Measurements from ENCODE around the gene DIP2C.

DNA sequence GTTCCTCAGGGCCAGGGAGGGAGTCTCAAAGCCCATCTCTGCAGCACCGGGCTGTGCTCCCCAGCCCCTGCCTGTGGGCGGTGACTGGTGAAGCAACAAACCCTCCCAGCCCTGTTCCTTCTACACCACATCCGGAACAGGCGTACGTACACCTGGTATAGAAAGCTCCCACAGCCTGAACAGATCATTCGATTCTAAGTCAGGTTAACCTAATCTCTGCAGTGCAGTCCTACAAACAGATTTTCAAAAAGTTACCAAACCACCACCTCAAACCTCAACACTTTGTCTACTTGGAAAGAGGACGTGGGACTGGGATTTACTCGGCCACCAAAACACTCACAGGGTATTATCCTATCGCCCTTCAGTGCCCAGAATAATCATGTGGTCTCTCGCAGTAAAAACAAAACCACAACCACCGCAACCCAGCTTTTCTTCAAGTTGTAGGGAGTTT is 238.4 kb downstream of the DIP2C start:
- TF ChIP-seq, protein P1, sequence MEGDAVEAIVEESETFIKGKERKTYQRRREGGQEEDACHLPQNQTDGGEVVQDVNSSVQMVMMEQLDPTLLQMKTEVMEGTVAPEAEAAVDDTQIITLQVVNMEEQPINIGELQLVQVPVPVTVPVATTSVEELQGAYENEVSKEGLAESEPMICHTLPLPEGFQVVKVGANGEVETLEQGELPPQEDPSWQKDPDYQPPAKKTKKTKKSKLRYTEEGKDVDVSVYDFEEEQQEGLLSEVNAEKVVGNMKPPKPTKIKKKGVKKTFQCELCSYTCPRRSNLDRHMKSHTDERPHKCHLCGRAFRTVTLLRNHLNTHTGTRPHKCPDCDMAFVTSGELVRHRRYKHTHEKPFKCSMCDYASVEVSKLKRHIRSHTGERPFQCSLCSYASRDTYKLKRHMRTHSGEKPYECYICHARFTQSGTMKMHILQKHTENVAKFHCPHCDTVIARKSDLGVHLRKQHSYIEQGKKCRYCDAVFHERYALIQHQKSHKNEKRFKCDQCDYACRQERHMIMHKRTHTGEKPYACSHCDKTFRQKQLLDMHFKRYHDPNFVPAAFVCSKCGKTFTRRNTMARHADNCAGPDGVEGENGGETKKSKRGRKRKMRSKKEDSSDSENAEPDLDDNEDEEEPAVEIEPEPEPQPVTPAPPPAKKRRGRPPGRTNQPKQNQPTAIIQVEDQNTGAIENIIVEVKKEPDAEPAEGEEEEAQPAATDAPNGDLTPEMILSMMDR (conservative IDR thresholded peaks at IDR 0.05), result no peak
- no peak for TF ChIP-seq ZFX (IDR thresholded peaks at IDR 0.05)
